ENCODE results near the gene HERC6. TPM values are rescaled to one million over a fixed set of nuclear protein-coding genes. Genes with fewer than 3 reads are reported as not detected.

HERC6 gene
- total and polyA plus RNA-seq, 5 donors from 2014 or later = 21.2 to 37.6 (median 22.4) TPM

GRCh38 chr4:88448889-88449288 lies 70.2 kb downstream of the HERC6 start:
- H3K27me3 Mint-ChIP-seq = no peaks in the 10 kb centered on the region
- H3K27me3 ChIP-seq (ENCODE audit: control insufficient read depth, insufficient read depth, low read length) = no peaks in the 10 kb centered on the region
- no peak overlapping the region for H3K27ac ChIP-seq (ENCODE audit: insufficient read depth, low read length, poor library complexity, severe bottlenecking)
- H3K4me3 Mint-ChIP-seq = no peak overlapping the region
- no peak for ATAC-seq (ENCODE audit: low read depth in 2 of 2)
- no peak overlapping the region for H3K27ac Mint-ChIP-seq
- no peaks in the 10 kb centered on the region for H3K36me3 ChIP-seq (ENCODE audit: control insufficient read depth, insufficient read depth, low read length)
- H3K4me1 ChIP-seq (ENCODE audit: control insufficient read depth, insufficient read depth, low read length, poor library complexity, severe bottlenecking) = no peaks in the 10 kb centered on the region
- H3K4me3 ChIP-seq (ENCODE audit: low read depth, low read length) = no peak overlapping the region
- no peak for DNase-seq
- H3K9me3 ChIP-seq (ENCODE audit: control insufficient read depth in 2 of 2, low read length in 2 of 2) = no peaks in the 10 kb centered on the region
- peaks cover 0 to 2% (median 0%) of the 10 kb centered on the region in 7 donors for H3K9me3 Mint-ChIP-seq
- H3K36me3 Mint-ChIP-seq = peaks cover 8% of the 10 kb centered on the region
- peaks cover 0 to 9% (median 1%) of the 10 kb centered on the region in 4 donors for H3K4me1 Mint-ChIP-seq

- ATAC-seq (ENCODE audit: low read depth in 2 of 2) (no peak), DNase-seq (no peak)
- no peak overlapping the region for H3K4me3 ChIP-seq (ENCODE audit: low read depth, low read length)
- no peaks in the 10 kb centered on the region for H3K9me3 ChIP-seq (ENCODE audit: control insufficient read depth in 2 of 2, low read length in 2 of 2)
- H3K27me3 ChIP-seq (ENCODE audit: control insufficient read depth, insufficient read depth, low read length) = no peaks in the 10 kb centered on the region
- Mint-ChIP-seq H3K4me3 (no peak overlapping the region), H3K36me3 (peaks cover 4% of the 10 kb centered on the region), H3K27ac (no peak overlapping the region), H3K9me3 (peaks cover 0 to 2% (median 0%) of the 10 kb centered on the region in 7 donors), H3K4me1 (peaks cover 0 to 8% (median 1%) of the 10 kb centered on the region in 4 donors), H3K27me3 (no peaks in the 10 kb centered on the region)
- H3K4me1 ChIP-seq (ENCODE audit: control insufficient read depth, insufficient read depth, low read length, poor library complexity, severe bottlenecking) = no peaks in the 10 kb centered on the region
- no peak overlapping the region for H3K27ac ChIP-seq (ENCODE audit: insufficient read depth, low read length, poor library complexity, severe bottlenecking)
- no peaks in the 10 kb centered on the region for H3K36me3 ChIP-seq (ENCODE audit: control insufficient read depth, insufficient read depth, low read length)
Measured at GRCh38 chr4:88449290-88449689, 70.6 kb downstream of the HERC6 start.

GRCh38 chr4:88451205-88451604 lies 72.6 kb downstream of the HERC6 start:
- Histone ChIP-seq H3K4me1 (ENCODE audit: control insufficient read depth, insufficient read depth, low read length, poor library complexity, severe bottlenecking) (peaks cover 6% of the 10 kb centered on the region), H3K9me3 (ENCODE audit: control insufficient read depth in 2 of 2, low read length in 2 of 2) (no peaks in the 10 kb centered on the region), H3K27ac (ENCODE audit: insufficient read depth, low read length, poor library complexity, severe bottlenecking) (no peak overlapping the region), H3K36me3 (ENCODE audit: control insufficient read depth, insufficient read depth, low read length) (no peaks in the 10 kb centered on the region), H3K4me3 (ENCODE audit: low read depth, low read length) (no peak overlapping the region), H3K27me3 (ENCODE audit: control insufficient read depth, insufficient read depth, low read length) (no peaks in the 10 kb centered on the region)
- Mint-ChIP-seq H3K9me3 (peaks cover 0 to 2% (median 0%) of the 10 kb centered on the region in 7 donors), H3K27me3 (no peaks in the 10 kb centered on the region), H3K4me1 (peaks cover 0 to 15% (median 10%) of the 10 kb centered on the region in 4 donors), H3K27ac (no peak overlapping the region), H3K36me3 (peaks cover 3% of the 10 kb centered on the region), H3K4me3 (no peak overlapping the region)
- no peak for DNase-seq
- ATAC-seq (ENCODE audit: low read depth in 2 of 2) = no peak

- Mint-ChIP-seq H3K27me3 (no peaks in the 10 kb centered on the region), H3K36me3 (peaks cover 3% of the 10 kb centered on the region), H3K9me3 (peaks cover 0 to 2% (median 0%) of the 10 kb centered on the region in 7 donors)
Measured at GRCh38 chr4:88452912-88453311, 74.3 kb downstream of the HERC6 start.

GRCh38 chr4:88456670-88457306 lies 78.1 kb downstream of the HERC6 start, which contains the start of gene HERC5:
HERC5 (plus strand) TSS chr4:88457119; CDS start chr4:88457270, 151 bp downstream.
- Mint-ChIP-seq H3K27ac (peak within 1 kb of the TSS; percentile 99), H3K4me1 (peaks cover 9 to 38% (median 24%) of the 10 kb centered on the region in 4 donors), H3K4me3 (peak within 1 kb of the TSS; percentile 91 to 100 (median 100)), H3K9me3 (peaks cover 0 to 2% (median 0%) of the 10 kb centered on the region in 7 donors), H3K36me3 (peaks cover 3% of the 10 kb centered on the region), H3K27me3 (no peaks in the 10 kb centered on the region)
- Histone ChIP-seq H3K9me3 (ENCODE audit: control insufficient read depth in 2 of 2, low read length in 2 of 2) (no peaks in the 10 kb centered on the region), H3K4me1 (ENCODE audit: control insufficient read depth, insufficient read depth, low read length, poor library complexity, severe bottlenecking) (peaks cover 20% of the 10 kb centered on the region), H3K27ac (ENCODE audit: insufficient read depth, low read length, poor library complexity, severe bottlenecking) (peak within 1 kb of the TSS; percentile 77), H3K27me3 (ENCODE audit: control insufficient read depth, insufficient read depth, low read length) (no peaks in the 10 kb centered on the region), H3K4me3 (ENCODE audit: low read depth, low read length) (peak within 1 kb of the TSS; percentile 87), H3K36me3 (ENCODE audit: control insufficient read depth, insufficient read depth, low read length) (no peaks in the 10 kb centered on the region)
- DNase-seq = peak; percentile 86 to 94 (median 92)
- peak; percentile 94 to 95 for ATAC-seq (ENCODE audit: low read depth in 2 of 2)

More at GRCh38 chr4:88452912-88453311, 74.3 kb downstream of the HERC6 start:
- Histone ChIP-seq H3K4me1 (ENCODE audit: control insufficient read depth, insufficient read depth, low read length, poor library complexity, severe bottlenecking) (peaks cover 15% of the 10 kb centered on the region), H3K27ac (ENCODE audit: insufficient read depth, low read length, poor library complexity, severe bottlenecking) (no peak overlapping the region), H3K9me3 (ENCODE audit: control insufficient read depth in 2 of 2, low read length in 2 of 2) (no peaks in the 10 kb centered on the region), H3K36me3 (ENCODE audit: control insufficient read depth, insufficient read depth, low read length) (no peaks in the 10 kb centered on the region), H3K4me3 (ENCODE audit: low read depth, low read length) (no peak overlapping the region), H3K27me3 (ENCODE audit: control insufficient read depth, insufficient read depth, low read length) (no peaks in the 10 kb centered on the region)
- no peak for ATAC-seq (ENCODE audit: low read depth in 2 of 2)
- DNase-seq = no peak
- peaks cover 5 to 22% (median 12%) of the 10 kb centered on the region in 4 donors for H3K4me1 Mint-ChIP-seq
- H3K27ac Mint-ChIP-seq = no peak overlapping the region
- H3K4me3 Mint-ChIP-seq = peak overlapping the region in 1 of 4 donors; percentile 62

GRCh38 chr4:88457307-88458103 lies 78.9 kb downstream of the HERC6 start:
- no peaks in the 10 kb centered on the region for H3K9me3 ChIP-seq (ENCODE audit: control insufficient read depth in 2 of 2, low read length in 2 of 2)
- DNase-seq (peak in 1 of 3 donors; percentile 43), ATAC-seq (ENCODE audit: low read depth in 2 of 2) (peak; percentile 37 to 41)
- peak overlapping the region; percentile 77 for H3K27ac ChIP-seq (ENCODE audit: insufficient read depth, low read length, poor library complexity, severe bottlenecking)
- H3K36me3 ChIP-seq (ENCODE audit: control insufficient read depth, insufficient read depth, low read length) = peaks cover 2% of the 10 kb centered on the region
- Mint-ChIP-seq H3K4me3 (peak overlapping the region; percentile 91 to 100 (median 100)), H3K36me3 (peaks cover 6% of the 10 kb centered on the region), H3K27ac (peak overlapping the region; percentile 99), H3K9me3 (peaks cover 0 to 2% (median 0%) of the 10 kb centered on the region in 7 donors), H3K4me1 (peaks cover 16 to 45% (median 30%) of the 10 kb centered on the region in 4 donors), H3K27me3 (no peaks in the 10 kb centered on the region)
- H3K27me3 ChIP-seq (ENCODE audit: control insufficient read depth, insufficient read depth, low read length) = no peaks in the 10 kb centered on the region
- peak overlapping the region; percentile 82 for H3K4me3 ChIP-seq (ENCODE audit: low read depth, low read length)
- peaks cover 20% of the 10 kb centered on the region for H3K4me1 ChIP-seq (ENCODE audit: control insufficient read depth, insufficient read depth, low read length, poor library complexity, severe bottlenecking)

GRCh38 chr4:88458104-88458740 lies 79.6 kb downstream of the HERC6 start:
- peaks cover 11% of the 10 kb centered on the region for H3K36me3 Mint-ChIP-seq
- H3K4me3 Mint-ChIP-seq = peak overlapping the region; percentile 91 to 100 (median 100)
- H3K27ac Mint-ChIP-seq = peak overlapping the region; percentile 97 to 99 (median 99)
- DNase-seq = no peak
- peaks cover 2% of the 10 kb centered on the region for H3K36me3 ChIP-seq (ENCODE audit: control insufficient read depth, insufficient read depth, low read length)
- H3K9me3 Mint-ChIP-seq = peaks cover 0 to 2% (median 0%) of the 10 kb centered on the region in 7 donors
- H3K9me3 ChIP-seq (ENCODE audit: control insufficient read depth in 2 of 2, low read length in 2 of 2) = no peaks in the 10 kb centered on the region
- H3K27me3 ChIP-seq (ENCODE audit: control insufficient read depth, insufficient read depth, low read length) = no peaks in the 10 kb centered on the region
- peak overlapping the region; percentile 82 for H3K4me3 ChIP-seq (ENCODE audit: low read depth, low read length)
- ATAC-seq (ENCODE audit: low read depth in 2 of 2) = no peak
- H3K4me1 ChIP-seq (ENCODE audit: control insufficient read depth, insufficient read depth, low read length, poor library complexity, severe bottlenecking) = peaks cover 20% of the 10 kb centered on the region
- H3K27me3 Mint-ChIP-seq = no peaks in the 10 kb centered on the region
- no peak overlapping the region for H3K27ac ChIP-seq (ENCODE audit: insufficient read depth, low read length, poor library complexity, severe bottlenecking)
- H3K4me1 Mint-ChIP-seq = peaks cover 17 to 45% (median 31%) of the 10 kb centered on the region in 4 donors
